PC-3 (cell line): ENCODE measurements around the gene MED17.

Experiments
- EZH2 ChIP-seq: fragments of 300-600 bp; sonication (generic); IDR thresholded peaks from one replicate; pipeline ENCODE4 v1.6.1; 2017; ENCODE audit warnings: antibody characterized with exemption, mild to moderate bottlenecking, low read length; ENCODE audit not compliant: unreplicated experiment
- TF ChIP-seq, protein P1 (sequence below): fragments of 300-600 bp; sonication (generic); conservative IDR thresholded peaks from 2 replicates; pipeline ENCODE4 v1.5.1; 2017; ENCODE audit warnings: antibody characterized with exemption, low read depth, mild to moderate bottlenecking, low read length

DNA sequence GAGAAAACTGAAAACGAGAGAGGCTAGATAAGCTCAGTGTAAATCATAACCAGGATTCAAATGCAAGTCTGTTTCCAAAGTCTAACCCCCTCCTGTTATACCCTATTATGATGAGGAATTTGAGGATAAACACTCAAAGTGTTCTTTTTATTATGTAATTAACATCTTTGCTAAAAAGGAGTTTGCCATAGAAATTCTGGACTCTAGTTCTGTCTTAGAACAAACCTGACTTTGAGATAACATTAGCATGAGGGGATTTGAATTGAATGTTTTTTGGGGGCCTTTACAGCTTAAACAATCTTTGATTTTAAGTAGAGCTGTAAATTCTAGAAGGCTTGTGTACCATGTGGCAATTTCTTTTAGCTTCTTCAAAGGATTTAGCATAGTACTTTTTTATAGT is 33.1 kb upstream of the MED17 start:
- TF ChIP-seq EZH2, result no peak
- TF ChIP-seq, protein P1, sequence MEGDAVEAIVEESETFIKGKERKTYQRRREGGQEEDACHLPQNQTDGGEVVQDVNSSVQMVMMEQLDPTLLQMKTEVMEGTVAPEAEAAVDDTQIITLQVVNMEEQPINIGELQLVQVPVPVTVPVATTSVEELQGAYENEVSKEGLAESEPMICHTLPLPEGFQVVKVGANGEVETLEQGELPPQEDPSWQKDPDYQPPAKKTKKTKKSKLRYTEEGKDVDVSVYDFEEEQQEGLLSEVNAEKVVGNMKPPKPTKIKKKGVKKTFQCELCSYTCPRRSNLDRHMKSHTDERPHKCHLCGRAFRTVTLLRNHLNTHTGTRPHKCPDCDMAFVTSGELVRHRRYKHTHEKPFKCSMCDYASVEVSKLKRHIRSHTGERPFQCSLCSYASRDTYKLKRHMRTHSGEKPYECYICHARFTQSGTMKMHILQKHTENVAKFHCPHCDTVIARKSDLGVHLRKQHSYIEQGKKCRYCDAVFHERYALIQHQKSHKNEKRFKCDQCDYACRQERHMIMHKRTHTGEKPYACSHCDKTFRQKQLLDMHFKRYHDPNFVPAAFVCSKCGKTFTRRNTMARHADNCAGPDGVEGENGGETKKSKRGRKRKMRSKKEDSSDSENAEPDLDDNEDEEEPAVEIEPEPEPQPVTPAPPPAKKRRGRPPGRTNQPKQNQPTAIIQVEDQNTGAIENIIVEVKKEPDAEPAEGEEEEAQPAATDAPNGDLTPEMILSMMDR, result no peak
